Measurements from ENCODE around the gene COMMD4. TPM values are rescaled to one million over a fixed set of nuclear protein-coding genes. Genes with fewer than 3 reads are reported as not detected.
"Not testable (repeated sequence)": the region's sequence is repeated elsewhere in the genome, so short reads cannot be mapped to it uniquely, and the experiment has no call there.

The COMMD4 gene
- total RNA-seq, 1 donor from 2014 or later: 55.5 TPM

DNA sequence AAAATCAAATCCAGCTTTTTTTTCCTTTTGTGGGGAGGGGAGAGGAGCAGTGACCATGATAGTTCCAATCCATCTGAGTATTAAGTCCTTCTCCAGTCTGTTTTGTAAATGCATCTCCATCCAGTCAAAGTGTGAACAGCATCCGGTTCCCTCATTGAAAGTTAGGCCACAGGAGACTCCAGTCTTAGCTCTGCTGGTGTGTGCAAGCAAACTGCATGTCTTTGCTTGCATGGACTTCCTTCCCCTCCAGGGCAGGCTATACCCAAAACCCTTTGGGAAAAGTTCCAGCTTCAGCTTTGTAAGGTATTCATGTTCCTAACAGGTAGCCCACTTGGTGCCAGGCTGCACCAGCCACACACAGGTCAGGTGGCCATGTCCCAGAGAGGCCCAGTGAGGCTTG lies 35.6 kb downstream of the COMMD4 start:
- no peak for DNase-seq (ENCODE audit: low read depth)

DNA sequence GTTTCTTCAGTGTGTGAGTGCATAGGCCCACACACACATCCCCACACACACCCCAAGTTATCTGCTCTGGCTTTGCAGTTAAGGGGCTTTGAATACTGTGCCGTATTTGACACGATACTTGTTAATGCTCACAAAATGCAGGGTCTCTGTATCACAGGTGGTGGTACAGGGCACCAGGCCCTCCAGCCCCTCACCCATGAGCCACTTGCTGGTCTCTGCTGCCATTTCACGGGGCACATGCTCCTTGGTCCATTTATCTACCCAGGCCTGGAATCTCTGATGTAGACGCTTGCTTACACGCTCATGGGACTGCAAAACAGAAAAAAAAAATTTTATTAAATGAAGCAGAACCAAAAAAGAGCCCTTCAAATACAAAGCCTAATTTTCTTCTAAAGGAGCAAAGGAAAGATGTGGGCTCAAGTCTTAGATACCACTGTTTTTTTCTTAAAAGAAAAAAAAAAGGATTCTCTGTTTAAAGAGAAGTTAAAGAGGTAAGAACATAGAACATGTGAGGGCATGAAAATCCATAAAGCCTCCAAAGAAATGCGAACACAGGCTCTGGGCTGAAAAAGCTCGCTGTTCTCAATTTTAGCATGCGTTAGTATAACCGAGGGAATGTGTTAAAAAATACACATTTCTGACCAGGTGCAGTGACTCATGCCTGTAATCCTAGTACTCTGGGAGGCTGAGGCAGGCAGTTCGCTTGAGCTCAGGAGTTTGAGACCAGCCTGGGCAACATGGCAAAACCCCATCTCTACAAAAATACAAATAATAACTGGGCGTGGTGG lies 36.2 kb downstream of the COMMD4 start:
- DNase-seq (ENCODE audit: low read depth): no peak

DNA sequence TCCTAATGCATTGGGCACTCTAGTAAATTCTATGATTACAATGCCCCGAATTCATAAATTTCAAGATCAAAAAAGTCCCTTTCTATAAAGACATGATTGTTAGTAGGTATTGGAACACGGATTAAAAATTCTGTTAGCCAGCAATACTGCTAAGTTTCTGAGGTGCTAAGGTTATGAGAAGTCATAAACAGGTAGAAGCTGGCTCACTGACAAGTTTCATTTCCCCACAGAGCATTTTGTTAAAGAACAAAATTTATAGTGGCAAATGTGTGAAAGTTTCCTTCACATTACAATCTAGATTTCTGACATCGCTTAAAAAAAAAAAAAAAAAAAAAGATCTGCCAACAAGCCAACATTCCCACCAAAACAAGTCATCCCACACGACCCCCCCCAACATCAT lies 44.9 kb downstream of the COMMD4 start:
- DNase-seq (ENCODE audit: low read depth): no peak

DNA sequence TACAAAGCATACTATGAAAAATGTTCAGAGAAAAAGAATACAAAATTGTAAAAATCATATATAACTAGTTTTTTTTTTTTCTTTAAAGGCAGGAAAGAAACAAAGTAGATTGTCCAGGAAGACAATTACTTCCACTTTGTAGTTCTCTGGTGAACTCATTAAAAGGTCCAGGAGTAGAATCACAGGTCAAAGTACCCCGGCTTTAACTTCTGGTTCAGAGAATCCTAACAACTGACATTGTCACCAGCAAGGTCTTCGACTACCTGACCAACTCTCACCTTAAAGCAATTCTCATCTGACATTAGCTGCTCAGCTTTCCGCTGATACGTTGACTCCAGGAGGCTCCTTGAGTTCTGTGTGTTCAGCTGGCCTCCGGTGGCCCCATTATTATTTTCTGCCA lies 48.1 kb downstream of the COMMD4 start:
- not testable (repeated sequence) for DNase-seq (ENCODE audit: low read depth)

MicroRNAs encoded within 50 kb of the gene (microRNA counts, 767-probe panel; counts per million panel counts)
- not detected for microRNA hsa-miR-631

Small RNA genes within 50 kb of the gene (microRNA-seq; reads per million reads assigned to microRNA genes)
- gene MIR631: not detected

Other genes starting within 250 kb of the COMMD4 start
- 3.4 and 3.5 TPM in 2 replicates for gene C15orf39, start 134.2 kb upstream of the COMMD4 start, total RNA-seq
- not detected in 2 replicates for gene GOLGA6C, start 77.7 kb upstream of the COMMD4 start, total RNA-seq
- gene GOLGA6D, start 53.2 kb upstream of the COMMD4 start, total RNA-seq: not detected in 2 replicates
- gene NEIL1, start 11.0 kb downstream of the COMMD4 start, total RNA-seq: 1.3 and 5.8 TPM in 2 replicates
- 123 and 140 TPM in 2 replicates for gene MAN2C1, start 32.5 kb downstream of the COMMD4 start, total RNA-seq
- 22.7 and 23.8 TPM in 2 replicates for gene SIN3A, start 115.6 kb downstream of the COMMD4 start, total RNA-seq
- gene PTPN9, start 243.3 kb downstream of the COMMD4 start, total RNA-seq: 7.6 and 7.7 TPM in 2 replicates

All from myocyte (in vitro differentiated cells).